DND-41 (cell line): Measurements from ENCODE around the gene SAMSN1.

Source experiments
- ATAC-seq: fragments of 200-7000 bp; cut with Tn5 transposase; 3 replicates; pipeline ENCODE4 v1.9.1; 2021; ENCODE audit warnings: low read depth; ENCODE audit not compliant: insufficient read depth
- DNase-seq: peaks from one replicate; pipeline ENCODE4 v3.0.0-alpha.2; 2020
- H2AFZ ChIP-seq: 2 replicates; pipeline ENCODE4 v1.6.0; 2012; ENCODE audit warnings: low read depth, low read length
- H3K27ac ChIP-seq: 2 replicates; pipeline ENCODE4 v1.5.1; 2012; ENCODE audit warnings: low read length, inconsistent platforms
- H3K27me3 ChIP-seq: fragments of 200-600 bp; sonication (generic); 2 replicates; pipeline ENCODE4 v1.6.0; 2012; ENCODE audit warnings: low read length, mild to moderate bottlenecking, inconsistent platforms; ENCODE audit not compliant: insufficient read depth, poor library complexity
- H3K36me3 ChIP-seq: 2 replicates; pipeline ENCODE4 v1.5.1; 2012; ENCODE audit warnings: low read length, inconsistent platforms; ENCODE audit not compliant: insufficient read depth
- H3K4me1 ChIP-seq: 2 replicates; pipeline ENCODE4 v1.5.1; 2012; ENCODE audit warnings: mild to moderate bottlenecking, low read length; ENCODE audit not compliant: insufficient read depth
- H3K4me2 ChIP-seq: 2 replicates; pipeline ENCODE4 v1.6.0; 2012; ENCODE audit warnings: mild to moderate bottlenecking, moderate library complexity, low read length, inconsistent platforms; ENCODE audit not compliant: insufficient read depth
- H3K4me3 ChIP-seq, 2 experiments: fragments of 200-600 bp in 1 of 2; shearing (Covaris generic) in 1 of 2; 2 replicates each; pipeline ENCODE4 v1.5.1; 2012 to 2016; ENCODE audit warnings: inconsistent platforms in 2 of 2, low read length in 2 of 2, mild to moderate bottlenecking in 2 of 2, low read depth in 1 of 2, moderate library complexity in 1 of 2
- H3K79me2 ChIP-seq: 2 replicates; pipeline ENCODE4 v1.6.0; 2012; ENCODE audit warnings: low read length, inconsistent platforms; ENCODE audit not compliant: insufficient read depth
- H3K9ac ChIP-seq: 2 replicates; pipeline ENCODE4 v1.6.0; 2012; ENCODE audit warnings: low read depth, mild to moderate bottlenecking, inconsistent platforms, low read length, moderate library complexity
- H3K9me3 ChIP-seq: 2 replicates; pipeline ENCODE4 v1.5.1; 2012; ENCODE audit warnings: low read length, moderate library complexity, mild to moderate bottlenecking, inconsistent platforms; ENCODE audit not compliant: insufficient read depth, severe bottlenecking
- H4K20me1 ChIP-seq: 2 replicates; pipeline ENCODE4 v1.6.0; 2012; ENCODE audit warnings: low read length; ENCODE audit not compliant: insufficient read depth
- CTCF ChIP-seq: IDR thresholded peaks from 2 replicates; pipeline ENCODE4 v1.5.1; 2012; ENCODE audit warnings: borderline replicate concordance, low read length, moderate library complexity, mild to moderate bottlenecking; ENCODE audit not compliant: poor library complexity, severe bottlenecking; ENCODE audit errors: extremely low read depth
- EZH2 ChIP-seq: IDR thresholded peaks from 3 replicates; pipeline ENCODE4 v1.6.1; 2012; ENCODE audit warnings: borderline replicate concordance, low read depth, mild to moderate bottlenecking, moderate library complexity, low read length, inconsistent platforms; ENCODE audit not compliant: severe bottlenecking

Gene SAMSN1

DNA sequence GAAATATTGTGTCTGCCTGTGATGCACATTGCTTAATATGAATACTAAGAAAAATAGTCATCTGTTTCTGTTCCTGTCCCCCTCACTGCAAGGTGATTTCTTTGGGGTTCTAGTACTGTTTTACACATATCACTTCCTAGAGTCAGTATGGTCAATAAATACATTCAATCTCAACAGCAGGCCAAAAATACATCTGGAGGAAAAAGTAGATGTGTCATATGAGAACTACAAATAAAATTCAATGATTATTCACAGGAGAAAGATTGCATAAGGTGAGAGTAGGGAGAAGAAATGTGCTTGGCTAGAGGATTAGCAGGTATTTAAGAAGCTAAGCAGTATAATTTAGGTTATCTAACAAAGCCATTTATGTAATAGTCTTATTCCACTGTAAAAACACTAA, 45.3 kb upstream of the SAMSN1 start:
- DNase-seq (no peak), ATAC-seq (no peak)
- no peak for TF ChIP-seq CTCF
- TF ChIP-seq EZH2: no peak
- H3K36me3 ChIP-seq: no peaks in the 10 kb centered on the region
- no peak overlapping the region for H3K9ac ChIP-seq
- no peaks in the 10 kb centered on the region for H3K27me3 ChIP-seq
- H3K4me3 ChIP-seq: no peak overlapping the region
- no peaks in the 10 kb centered on the region for H4K20me1 ChIP-seq
- H3K27ac ChIP-seq: peak overlapping the region; percentile 12; the same call in 1 of the 2 replicates
- H3K4me1 ChIP-seq: peaks cover 8% of the 10 kb centered on the region
- no peaks in the 10 kb centered on the region for H3K79me2 ChIP-seq
- no peak overlapping the region for H3K4me2 ChIP-seq
- peak overlapping the region; percentile 14; the same call in 1 of the 2 replicates for H2AFZ ChIP-seq
- peaks cover under 1% of the 10 kb centered on the region for H3K9me3 ChIP-seq

DNA sequence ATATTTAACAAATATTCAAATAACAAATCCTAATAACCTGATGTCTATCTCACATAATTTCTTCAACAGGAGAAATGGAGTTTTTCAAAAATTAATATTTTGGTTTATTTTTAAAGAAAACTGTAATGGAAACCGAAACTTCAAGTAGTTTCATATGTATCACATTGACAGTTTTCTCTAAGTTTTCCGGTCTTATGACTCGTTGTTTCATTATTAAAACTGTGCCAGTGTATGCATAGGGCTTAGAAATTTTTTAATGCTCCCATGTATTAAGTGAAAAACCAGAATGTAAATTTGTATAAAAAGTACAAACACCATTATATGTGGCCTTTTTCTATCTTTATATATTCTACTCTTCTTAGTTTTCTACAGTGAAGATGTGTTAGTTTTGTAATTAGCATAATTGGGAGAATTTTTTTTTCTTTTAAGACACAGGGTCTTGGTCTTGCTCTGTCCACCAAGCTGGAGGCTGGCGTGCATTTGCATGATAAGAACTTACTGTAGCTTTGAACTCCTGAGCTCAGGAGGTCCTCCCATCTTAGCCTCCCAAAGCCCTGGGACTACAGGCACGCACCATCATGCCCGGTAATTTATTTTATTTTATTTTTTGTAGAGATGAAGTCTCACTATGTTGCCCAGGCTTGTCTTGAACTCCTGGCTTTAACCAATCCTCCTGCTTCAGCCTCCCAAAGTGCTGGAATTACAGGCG, 43.9 kb upstream of the SAMSN1 start:
- Histone ChIP-seq H2AFZ (no peak overlapping the region), H3K4me1 (peaks cover 8% of the 10 kb centered on the region), H3K9me3 (no peaks in the 10 kb centered on the region), H3K4me2 (no peak overlapping the region), H3K27me3 (no peaks in the 10 kb centered on the region), H3K36me3 (no peaks in the 10 kb centered on the region), H3K4me3 (no peak overlapping the region), H3K27ac (no peak overlapping the region), H3K9ac (no peak overlapping the region), H4K20me1 (no peaks in the 10 kb centered on the region), H3K79me2 (no peaks in the 10 kb centered on the region)
- DNase-seq (no peak), ATAC-seq (no peak)
- TF ChIP-seq CTCF (no peak), EZH2 (no peak)

GRCh38 chr21:14587266-14587665, 41.2 kb upstream of the SAMSN1 start:
- TF ChIP-seq CTCF: no peak
- no peak for TF ChIP-seq EZH2
- Histone ChIP-seq H3K79me2 (no peaks in the 10 kb centered on the region), H3K27me3 (no peaks in the 10 kb centered on the region)

More at GRCh38 chr21:14587266-14587665, 41.2 kb upstream of the SAMSN1 start:
- H3K9me3 ChIP-seq: no peaks in the 10 kb centered on the region
- ATAC-seq (no peak), DNase-seq (no peak)
- no peaks in the 10 kb centered on the region for H3K36me3 ChIP-seq
- H3K27ac ChIP-seq: no peak overlapping the region
- H2AFZ ChIP-seq: no peak overlapping the region
- H3K4me1 ChIP-seq: peaks cover 9% of the 10 kb centered on the region
- H3K4me3 ChIP-seq: no peak overlapping the region
- no peak overlapping the region for H3K4me2 ChIP-seq
- no peak overlapping the region for H3K9ac ChIP-seq
- H4K20me1 ChIP-seq: no peaks in the 10 kb centered on the region
